ENCODE data around the gene LRP8.

DNA sequence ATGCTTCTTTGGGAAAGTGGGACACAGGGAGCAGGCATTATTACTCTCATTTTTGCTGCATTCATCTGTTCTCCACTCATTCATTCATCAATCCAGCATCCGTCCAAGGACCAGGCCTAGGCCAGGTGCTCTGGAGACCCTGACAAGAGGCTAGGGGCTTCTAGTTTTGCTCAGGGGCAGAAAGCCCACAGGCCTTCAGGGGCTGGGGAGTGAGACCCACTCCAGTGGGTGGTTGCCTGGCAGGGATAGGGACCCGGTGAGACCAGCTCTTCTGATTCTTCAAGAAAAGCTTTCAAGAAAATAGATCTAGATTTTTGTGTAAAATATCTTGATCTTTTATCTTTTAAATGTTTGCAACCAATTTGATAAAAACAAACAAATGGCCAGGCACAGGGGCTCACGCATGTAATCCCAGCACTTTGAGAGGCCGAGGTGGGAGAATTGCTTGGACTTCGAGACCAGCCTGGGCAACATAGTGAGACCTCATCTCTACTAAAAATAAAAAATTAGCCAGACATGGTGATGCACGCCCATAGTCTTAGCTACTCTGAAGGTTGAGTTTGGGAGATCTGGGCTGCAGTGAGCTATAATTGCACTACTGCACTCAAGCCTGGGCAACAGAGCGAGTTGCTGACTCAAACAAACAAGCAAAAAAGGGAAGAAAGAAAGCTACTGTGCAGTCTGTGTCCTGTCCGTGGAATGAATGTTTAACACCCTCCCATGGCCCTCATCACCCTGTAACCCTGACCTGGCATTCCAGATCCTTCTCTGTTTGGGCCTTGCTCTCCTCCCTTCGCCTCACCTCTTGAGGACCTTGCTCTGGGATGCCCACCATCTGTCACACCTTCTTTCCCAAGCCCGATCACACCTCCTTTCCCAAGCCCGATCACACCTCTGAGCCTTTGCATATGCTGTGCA, 17.3 kb upstream of the LRP8 start:
- no peak for TF ChIP-seq POLR2A (IDR thresholded peaks at IDR 0.05)
- TF ChIP-seq, protein P1, sequence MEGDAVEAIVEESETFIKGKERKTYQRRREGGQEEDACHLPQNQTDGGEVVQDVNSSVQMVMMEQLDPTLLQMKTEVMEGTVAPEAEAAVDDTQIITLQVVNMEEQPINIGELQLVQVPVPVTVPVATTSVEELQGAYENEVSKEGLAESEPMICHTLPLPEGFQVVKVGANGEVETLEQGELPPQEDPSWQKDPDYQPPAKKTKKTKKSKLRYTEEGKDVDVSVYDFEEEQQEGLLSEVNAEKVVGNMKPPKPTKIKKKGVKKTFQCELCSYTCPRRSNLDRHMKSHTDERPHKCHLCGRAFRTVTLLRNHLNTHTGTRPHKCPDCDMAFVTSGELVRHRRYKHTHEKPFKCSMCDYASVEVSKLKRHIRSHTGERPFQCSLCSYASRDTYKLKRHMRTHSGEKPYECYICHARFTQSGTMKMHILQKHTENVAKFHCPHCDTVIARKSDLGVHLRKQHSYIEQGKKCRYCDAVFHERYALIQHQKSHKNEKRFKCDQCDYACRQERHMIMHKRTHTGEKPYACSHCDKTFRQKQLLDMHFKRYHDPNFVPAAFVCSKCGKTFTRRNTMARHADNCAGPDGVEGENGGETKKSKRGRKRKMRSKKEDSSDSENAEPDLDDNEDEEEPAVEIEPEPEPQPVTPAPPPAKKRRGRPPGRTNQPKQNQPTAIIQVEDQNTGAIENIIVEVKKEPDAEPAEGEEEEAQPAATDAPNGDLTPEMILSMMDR (IDR thresholded peaks at IDR 0.05), result no peak
- no peak for TF ChIP-seq POLR2AphosphoS5 (IDR thresholded peaks at IDR 0.05)
- no peak for TF ChIP-seq EP300 (IDR thresholded peaks at IDR 0.05)

Measured in stomach (tissue), 4 donors.